RWPE2 (cell line): ENCODE measurements around the gene STRADA.

Experiments used
- ATAC-seq: fragments of 200-7000 bp; cut with Tn5 transposase; 3 replicates; pipeline ENCODE4 v1.9.1; 2021; ENCODE audit warnings: low read depth
- DNase-seq: peaks from one replicate; pipeline ENCODE4 v3.0.0-alpha.2; 2020; ENCODE audit warnings: low spot score
- H3K27ac ChIP-seq: fragments of 450-650 bp; 2 replicates; pipeline ENCODE4 v1.5.1; 2017; ENCODE audit warnings: mild to moderate bottlenecking; ENCODE audit not compliant: poor library complexity, severe bottlenecking
- H3K27me3 ChIP-seq: fragments of 250-450 bp; sonication (Bioruptor Pico); 2 replicates; pipeline ENCODE4 v1.5.1; 2021; ENCODE audit warnings: mild to moderate bottlenecking, moderate library complexity; ENCODE audit not compliant: insufficient read depth, poor library complexity, severe bottlenecking
- H3K36me3 ChIP-seq: fragments of 250-450 bp; sonication (Bioruptor Pico); 2 replicates; pipeline ENCODE4 v1.5.1; 2020; ENCODE audit warnings: low read depth, mild to moderate bottlenecking, moderate library complexity
- H3K4me1 ChIP-seq: fragments of 250-450 bp; sonication (Bioruptor Pico); 2 replicates; pipeline ENCODE4 v1.5.1; 2021; ENCODE audit warnings: mild to moderate bottlenecking, moderate library complexity; ENCODE audit not compliant: insufficient read depth, poor library complexity, severe bottlenecking
- H3K4me3 ChIP-seq: fragments of 250-450 bp; sonication (Bioruptor Pico); 2 replicates; pipeline ENCODE4 v1.5.1; 2021; ENCODE audit warnings: mild to moderate bottlenecking, moderate library complexity; ENCODE audit not compliant: severe bottlenecking
- H3K9me3 ChIP-seq: fragments of 250-450 bp; sonication (Bioruptor Pico); 2 replicates; pipeline ENCODE4 v1.5.1; 2021; ENCODE audit warnings: mild to moderate bottlenecking, moderate library complexity; ENCODE audit not compliant: severe bottlenecking
- TF ChIP-seq, protein P1 (sequence below): fragments of 450-650 bp; IDR thresholded peaks from one replicate; pipeline ENCODE4 v1.5.1; 2017; ENCODE audit warnings: mild to moderate bottlenecking, moderate library complexity; ENCODE audit not compliant: poor library complexity, severe bottlenecking

Gene STRADA

DNA sequence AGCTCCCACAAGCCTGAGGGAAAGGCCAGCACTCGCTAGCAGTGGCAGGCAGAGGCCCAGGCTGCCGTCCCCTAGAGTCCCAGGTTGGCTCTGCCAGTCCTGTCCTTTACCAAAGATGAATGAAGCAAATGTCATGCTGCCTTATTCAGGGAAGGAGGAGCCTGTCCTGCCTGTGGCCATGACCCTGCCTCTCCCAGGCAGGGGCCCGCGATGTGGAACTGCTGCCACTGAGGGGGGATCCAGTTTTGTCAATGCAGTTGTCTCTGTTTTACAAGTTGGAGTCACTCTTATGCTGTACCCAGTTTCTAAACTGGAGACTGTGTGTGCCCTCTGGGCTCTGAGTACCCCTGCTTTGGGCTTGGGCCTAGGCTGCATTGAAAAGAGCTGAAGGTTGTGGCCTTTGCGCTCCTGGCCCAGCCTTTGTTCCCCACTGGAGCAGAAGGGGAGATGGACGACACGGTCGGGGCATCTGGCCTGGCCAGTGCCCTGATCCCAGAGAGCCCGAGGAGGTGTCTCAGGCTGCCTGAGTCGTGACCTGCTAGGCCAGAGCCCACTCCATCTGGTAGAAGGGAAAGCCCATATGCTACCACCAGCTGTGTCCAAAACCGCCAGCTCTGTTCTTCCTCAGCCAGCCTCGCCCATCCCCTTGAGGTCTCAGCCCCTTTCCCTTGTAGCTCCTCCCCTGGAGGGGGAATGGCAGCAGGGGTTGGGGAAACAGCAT lies 47.2 kb downstream of the STRADA start:
- no peak for DNase-seq
- peaks cover 9% of the 10 kb centered on the region for H3K36me3 ChIP-seq

DNA sequence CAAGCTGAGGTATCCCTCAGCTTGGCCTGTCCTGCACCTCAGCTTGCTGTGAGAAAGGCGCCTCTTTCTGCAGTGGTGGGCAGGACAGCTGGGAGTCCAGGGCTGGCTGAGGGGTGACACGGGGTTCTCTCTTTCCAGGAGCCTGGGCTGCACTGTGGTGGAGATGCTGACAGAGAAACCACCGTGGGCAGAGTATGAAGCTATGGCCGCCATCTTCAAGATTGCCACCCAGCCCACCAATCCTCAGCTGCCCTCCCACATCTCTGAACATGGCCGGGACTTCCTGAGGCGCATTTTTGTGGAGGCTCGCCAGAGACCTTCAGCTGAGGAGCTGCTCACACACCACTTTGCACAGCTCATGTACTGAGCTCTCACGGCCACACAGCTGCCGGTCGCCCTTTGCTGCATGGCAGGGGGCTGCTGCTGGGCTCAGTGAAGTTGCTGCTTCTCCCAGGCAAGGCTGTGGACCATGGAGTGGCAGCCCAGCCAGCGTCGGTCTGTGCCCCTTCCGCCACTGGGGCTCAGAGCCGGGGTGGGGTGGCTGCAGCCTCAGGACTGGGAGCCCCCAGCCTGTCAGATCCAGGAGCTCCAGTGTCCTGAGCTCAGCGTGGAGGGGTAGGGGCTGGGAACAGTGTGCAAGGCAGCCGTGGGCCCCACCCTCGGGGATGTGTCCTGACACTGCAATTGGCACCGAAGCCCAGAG lies 48.0 kb downstream of the STRADA start:
- TF ChIP-seq, protein P1, sequence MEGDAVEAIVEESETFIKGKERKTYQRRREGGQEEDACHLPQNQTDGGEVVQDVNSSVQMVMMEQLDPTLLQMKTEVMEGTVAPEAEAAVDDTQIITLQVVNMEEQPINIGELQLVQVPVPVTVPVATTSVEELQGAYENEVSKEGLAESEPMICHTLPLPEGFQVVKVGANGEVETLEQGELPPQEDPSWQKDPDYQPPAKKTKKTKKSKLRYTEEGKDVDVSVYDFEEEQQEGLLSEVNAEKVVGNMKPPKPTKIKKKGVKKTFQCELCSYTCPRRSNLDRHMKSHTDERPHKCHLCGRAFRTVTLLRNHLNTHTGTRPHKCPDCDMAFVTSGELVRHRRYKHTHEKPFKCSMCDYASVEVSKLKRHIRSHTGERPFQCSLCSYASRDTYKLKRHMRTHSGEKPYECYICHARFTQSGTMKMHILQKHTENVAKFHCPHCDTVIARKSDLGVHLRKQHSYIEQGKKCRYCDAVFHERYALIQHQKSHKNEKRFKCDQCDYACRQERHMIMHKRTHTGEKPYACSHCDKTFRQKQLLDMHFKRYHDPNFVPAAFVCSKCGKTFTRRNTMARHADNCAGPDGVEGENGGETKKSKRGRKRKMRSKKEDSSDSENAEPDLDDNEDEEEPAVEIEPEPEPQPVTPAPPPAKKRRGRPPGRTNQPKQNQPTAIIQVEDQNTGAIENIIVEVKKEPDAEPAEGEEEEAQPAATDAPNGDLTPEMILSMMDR = no peak
- ATAC-seq = no peak
- H3K9me3 ChIP-seq = no peaks in the 10 kb centered on the region
- no peak for DNase-seq
- no peak overlapping the region for H3K4me3 ChIP-seq
- H3K27ac ChIP-seq = no peak overlapping the region
- H3K4me1 ChIP-seq = no peaks in the 10 kb centered on the region
- H3K27me3 ChIP-seq = no peaks in the 10 kb centered on the region
- peaks cover 14% of the 10 kb centered on the region for H3K36me3 ChIP-seq

More for the DNA sequence above, 47.2 kb downstream of the STRADA start:
- no peak for ATAC-seq
- TF ChIP-seq, protein P1 = no peak
- H3K4me1 ChIP-seq = no peaks in the 10 kb centered on the region
- no peak overlapping the region for H3K4me3 ChIP-seq
- no peaks in the 10 kb centered on the region for H3K27me3 ChIP-seq
- no peaks in the 10 kb centered on the region for H3K9me3 ChIP-seq
- H3K27ac ChIP-seq = no peak overlapping the region

DNA sequence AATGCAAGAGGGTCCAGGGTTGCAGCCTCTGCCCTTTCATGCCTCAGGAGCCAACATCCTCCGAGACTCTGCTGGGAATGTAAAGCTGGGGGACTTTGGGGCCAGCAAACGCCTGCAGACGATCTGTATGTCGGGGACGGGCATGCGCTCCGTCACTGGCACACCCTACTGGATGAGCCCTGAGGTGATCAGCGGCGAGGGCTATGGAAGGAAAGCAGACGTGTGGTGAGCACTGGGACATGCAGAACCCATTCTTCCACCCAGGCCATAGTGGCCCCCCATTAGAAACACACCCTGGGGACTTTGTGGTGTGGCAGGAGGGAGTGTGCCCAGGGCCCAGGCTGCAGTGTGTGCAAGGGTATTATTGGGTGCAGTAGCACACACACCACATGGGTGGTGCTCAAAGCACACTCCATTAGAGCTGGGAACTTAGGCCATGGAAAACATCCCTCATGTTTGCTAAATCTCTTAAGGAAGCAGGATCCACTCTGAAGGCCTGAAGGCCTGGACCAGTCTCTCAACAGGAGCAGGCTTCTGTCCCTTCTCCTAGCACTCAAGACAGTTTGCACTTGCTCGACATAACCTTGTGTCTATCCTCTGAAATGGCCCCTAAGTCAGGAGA lies 49.3 kb downstream of the STRADA start:
- TF ChIP-seq, protein P1 = no peak
- no peak overlapping the region for H3K27ac ChIP-seq
- no peaks in the 10 kb centered on the region for H3K9me3 ChIP-seq
- DNase-seq (no peak), ATAC-seq (peak; percentile 6; the same call in 1 of the 3 replicates)
- no peak overlapping the region for H3K4me3 ChIP-seq
- H3K4me1 ChIP-seq = no peaks in the 10 kb centered on the region
- peaks cover 14% of the 10 kb centered on the region for H3K36me3 ChIP-seq
- H3K27me3 ChIP-seq = no peaks in the 10 kb centered on the region

DNA sequence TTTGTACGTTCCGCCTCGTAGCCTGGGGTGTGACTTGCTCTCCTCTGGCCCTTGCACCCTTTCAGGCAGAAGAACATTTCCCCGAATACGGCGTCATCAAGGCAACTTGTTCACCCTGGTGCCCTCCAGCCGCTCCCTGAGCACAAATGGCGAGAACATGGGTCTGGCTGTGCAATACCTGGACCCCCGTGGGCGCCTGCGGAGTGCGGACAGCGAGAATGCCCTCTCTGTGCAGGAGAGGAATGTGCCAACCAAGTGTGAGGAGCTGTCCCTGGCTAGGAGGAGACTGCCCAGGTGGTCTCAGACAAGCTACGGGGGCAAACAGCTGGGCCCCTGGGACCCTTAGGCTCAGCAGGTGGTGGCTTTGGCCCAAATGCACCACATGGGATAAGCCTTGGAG lies 52.1 kb downstream of the STRADA start:
- no peak overlapping the region for H3K4me3 ChIP-seq
- H3K9me3 ChIP-seq = no peaks in the 10 kb centered on the region
- TF ChIP-seq, protein P1 = no peak
- DNase-seq (no peak), ATAC-seq (no peak)
- no peaks in the 10 kb centered on the region for H3K4me1 ChIP-seq
- no peak overlapping the region for H3K27ac ChIP-seq
- H3K27me3 ChIP-seq = no peaks in the 10 kb centered on the region
- H3K36me3 ChIP-seq = peaks cover 20% of the 10 kb centered on the region
